Right lobe of liver (tissue), 4 donors: ENCODE results near the gene PIF1.

Experiments
- POLR2A ChIP-seq: fragments of 450-650 bp; IDR thresholded peaks from one replicate; pipeline ENCODE4 v1.6.1; 2017; ENCODE audit warnings: antibody characterized with exemption, mild to moderate bottlenecking
- TF ChIP-seq, protein P1 (sequence below), 4 donors: fragments of 200-600 bp in 3 of 4; fragments of 450-650 bp in 1 of 4; IDR thresholded peaks; one replicate each; pipeline versions ENCODE4 v1.5.1 to v1.8.0; 2016 to 2022; ENCODE audit warnings: antibody characterized with exemption in 4 of 4, mild to moderate bottlenecking in 2 of 4
- donor health status: DM: no; HTN: no; CAD: no.
- donor health status: DM: no; HTN: no; CAD: no.
- donor health status: DM: no; HTN: yes; CAD: no.

- TF ChIP-seq, protein P1, sequence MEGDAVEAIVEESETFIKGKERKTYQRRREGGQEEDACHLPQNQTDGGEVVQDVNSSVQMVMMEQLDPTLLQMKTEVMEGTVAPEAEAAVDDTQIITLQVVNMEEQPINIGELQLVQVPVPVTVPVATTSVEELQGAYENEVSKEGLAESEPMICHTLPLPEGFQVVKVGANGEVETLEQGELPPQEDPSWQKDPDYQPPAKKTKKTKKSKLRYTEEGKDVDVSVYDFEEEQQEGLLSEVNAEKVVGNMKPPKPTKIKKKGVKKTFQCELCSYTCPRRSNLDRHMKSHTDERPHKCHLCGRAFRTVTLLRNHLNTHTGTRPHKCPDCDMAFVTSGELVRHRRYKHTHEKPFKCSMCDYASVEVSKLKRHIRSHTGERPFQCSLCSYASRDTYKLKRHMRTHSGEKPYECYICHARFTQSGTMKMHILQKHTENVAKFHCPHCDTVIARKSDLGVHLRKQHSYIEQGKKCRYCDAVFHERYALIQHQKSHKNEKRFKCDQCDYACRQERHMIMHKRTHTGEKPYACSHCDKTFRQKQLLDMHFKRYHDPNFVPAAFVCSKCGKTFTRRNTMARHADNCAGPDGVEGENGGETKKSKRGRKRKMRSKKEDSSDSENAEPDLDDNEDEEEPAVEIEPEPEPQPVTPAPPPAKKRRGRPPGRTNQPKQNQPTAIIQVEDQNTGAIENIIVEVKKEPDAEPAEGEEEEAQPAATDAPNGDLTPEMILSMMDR (IDR thresholded peaks at IDR 0.05) = no peak
- TF ChIP-seq POLR2A = no peak
These were observed 18.9 kb downstream of the PIF1 start for GRCh38 chr15:64806509-64806908.
